ENCODE data around the gene NCOA5.
A peak's percentile ranks its signal among the peaks of the same experiment; 100 is the strongest.

The NCOA5 gene

DNA sequence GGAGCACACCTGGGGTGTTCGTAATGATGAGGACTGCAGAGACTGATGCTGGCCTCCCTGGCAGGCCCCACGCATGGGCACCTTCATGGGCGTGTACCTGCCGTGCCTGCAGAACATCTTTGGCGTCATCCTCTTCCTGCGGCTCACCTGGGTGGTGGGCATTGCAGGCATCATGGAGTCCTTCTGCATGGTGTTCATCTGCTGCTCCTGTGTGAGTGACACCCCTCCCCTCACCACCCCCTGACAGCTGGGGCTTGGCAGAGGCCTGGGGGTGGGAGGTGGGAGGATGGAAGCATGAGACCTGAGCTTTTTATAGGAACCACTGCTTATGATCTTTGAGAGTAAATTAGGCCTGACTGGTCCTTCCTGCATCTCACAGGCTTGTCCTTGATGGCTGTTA is 54.0 kb downstream of the NCOA5 start:
- no peak for DNase-seq (ENCODE audit: low read depth)

DNA sequence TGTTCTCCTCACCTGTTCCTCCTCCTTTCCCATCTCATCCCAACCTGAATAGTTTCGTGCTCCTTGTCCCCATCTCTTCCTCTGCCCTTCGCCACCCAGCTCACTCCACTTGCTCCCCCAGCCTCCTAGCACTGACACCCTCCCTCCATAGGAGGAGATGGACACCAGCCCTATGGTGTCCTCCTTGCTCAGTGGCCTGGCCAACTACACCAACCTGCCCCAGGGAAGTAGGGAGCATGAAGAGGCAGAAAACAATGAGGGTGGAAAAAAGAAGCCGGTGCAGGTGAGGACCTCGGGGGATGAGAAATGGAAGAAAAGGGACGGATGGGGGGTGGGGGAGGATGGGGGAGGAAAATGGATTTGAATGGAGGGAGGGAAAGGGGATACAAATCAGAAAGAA is 54.5 kb downstream of the NCOA5 start:
- DNase-seq (ENCODE audit: low read depth): no peak

DNA sequence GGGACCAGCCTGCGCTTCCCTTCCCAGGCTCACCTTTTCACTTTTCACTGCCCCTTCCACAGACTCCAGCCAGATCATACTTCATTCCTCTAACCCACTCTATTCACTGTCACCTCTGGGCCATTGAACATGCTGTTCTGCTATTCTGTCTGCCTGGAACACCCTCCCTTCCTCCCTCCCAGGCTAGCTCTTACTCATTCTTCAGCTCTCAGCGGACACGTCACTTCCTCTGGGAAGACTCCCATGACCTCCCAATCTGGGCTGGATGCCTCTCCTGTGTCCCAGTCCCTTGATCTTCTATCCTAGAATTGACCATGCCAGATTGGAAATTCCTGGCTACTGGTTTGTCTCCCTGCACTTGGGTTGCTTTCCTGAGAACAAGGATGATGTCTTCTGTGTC is 55.7 kb downstream of the NCOA5 start:
- DNase-seq (ENCODE audit: low read depth): no peak

DNA sequence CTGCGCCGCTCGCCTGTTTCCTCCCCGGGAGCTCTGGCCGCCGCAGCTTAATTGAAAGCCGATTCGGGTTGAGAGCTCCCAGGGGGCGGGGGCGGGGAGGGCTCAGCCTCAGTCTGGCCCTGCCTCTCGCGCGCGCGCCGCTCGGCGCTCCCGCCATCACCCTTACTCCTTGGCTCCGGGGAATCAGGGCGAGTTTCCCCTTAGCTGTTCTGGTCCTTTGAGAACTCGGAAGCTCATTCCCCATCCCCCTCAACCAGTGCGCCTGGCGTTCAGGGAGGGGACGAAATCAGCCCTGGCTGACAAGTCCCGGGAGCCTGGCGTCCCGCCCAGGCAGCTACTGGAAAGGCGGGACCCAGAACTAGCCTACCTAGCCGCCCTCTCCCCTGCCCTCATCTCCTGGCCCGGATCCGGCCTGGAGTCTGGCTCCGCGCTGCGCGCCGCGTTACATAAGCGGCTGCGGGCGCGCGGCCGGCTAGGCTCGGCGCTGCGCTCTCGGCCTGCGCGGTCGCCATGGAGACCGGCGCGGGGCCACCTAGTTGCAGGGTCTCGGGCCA is 58.0 kb downstream of the NCOA5 start:
- DNase-seq (ENCODE audit: low read depth): no peak

DNA sequence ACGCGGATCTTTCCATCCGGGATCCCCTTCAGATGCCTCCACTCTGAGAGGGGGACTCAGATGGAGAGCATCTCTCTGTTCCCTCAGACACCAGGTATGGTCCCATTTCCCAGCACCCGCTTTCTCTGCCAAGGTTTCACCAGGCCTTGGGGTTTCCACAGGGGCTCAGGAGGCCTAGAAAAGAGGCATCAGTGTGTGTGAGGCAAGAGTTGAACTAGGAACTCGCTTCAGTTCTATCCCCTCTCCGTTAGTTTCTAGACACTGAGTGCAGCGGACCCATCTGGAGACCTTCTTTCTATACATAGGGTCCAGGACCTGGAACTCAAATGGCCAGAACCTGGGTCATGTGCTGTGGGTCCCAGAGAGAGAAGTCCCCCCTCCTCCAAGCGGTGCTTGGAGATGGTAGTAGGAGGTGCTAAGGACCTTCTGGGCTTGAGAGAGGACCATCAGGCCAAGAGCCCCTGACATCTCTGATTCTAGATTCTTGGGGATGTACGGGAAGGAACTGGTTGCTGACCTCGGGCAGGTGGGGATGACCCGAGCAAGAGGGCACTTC is 58.7 kb downstream of the NCOA5 start:
- DNase-seq (ENCODE audit: low read depth): no peak

DNA sequence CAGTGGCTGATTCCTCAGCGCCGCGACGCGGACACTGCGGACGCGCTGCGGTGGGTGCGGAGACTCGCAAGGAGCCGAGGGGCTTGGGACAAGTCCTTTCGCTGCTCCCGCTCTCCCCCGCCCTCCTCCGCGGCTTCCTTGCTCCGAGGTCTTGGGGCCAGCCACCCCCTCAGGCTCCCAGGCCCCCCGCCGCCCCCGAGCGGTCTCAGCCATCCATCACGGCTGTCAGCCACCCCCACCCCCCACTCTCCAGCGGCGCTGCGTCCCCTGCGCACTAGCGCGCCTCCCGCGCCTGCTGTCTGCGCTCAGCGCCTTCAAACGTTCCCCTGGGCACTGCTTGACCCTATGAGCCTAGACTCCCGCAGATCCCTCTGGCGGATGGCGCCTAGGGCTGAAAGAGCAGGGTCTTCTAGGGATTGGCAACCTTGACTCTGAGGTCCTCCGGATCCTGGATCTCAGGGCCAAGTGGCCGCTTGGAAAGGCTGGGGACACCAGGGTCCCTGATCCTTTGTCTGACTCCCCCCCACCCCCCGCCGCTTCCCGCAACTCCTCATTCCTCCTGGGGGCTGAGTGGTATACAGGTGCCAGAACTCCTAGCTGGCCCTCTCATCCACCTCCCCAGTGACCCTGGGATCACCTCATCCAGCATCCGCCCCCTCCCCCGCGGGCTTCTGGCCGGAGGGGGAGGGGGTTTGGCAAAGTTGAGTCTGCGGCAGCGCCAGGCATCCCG is 59.3 kb downstream of the NCOA5 start:
- DNase-seq (ENCODE audit: low read depth): no peak

DNA sequence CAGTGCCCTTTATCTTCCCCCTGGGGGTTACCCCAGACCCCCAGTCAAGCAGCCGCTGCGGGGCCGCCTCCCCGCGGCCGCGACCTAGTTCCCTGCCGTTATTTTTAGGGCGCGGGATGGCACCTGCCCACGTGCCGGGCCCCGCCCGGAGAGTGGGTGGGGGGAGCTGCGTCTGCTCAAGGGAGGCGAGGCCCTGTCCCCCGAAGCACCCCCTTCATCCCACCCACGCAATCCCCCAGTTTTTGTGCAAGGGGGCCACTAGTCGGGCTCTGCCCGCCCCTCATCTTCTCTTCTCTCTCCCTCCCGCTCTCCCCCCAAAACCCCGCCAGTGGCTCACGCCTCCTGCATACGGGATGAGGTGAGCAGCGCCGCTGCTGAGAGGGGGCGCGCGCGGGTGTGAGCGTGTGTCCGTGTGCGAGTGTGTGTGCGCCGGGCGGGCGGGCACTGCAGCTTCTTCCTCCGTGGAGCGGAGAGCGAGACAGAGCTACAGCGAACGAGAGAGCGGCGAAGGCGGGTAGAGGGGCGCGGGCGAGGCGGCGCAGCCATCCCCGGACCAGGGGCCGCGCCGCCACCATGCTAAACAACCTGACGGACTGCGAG is 60.9 kb downstream of the NCOA5 start, which contains the start of gene SLC12A5:
SLC12A5 (plus strand) TSS at position 444 of the 600 bp plus-strand sequence; CDS start at position 574, 130 bp downstream.
- no peak for DNase-seq (ENCODE audit: low read depth)

DNA sequence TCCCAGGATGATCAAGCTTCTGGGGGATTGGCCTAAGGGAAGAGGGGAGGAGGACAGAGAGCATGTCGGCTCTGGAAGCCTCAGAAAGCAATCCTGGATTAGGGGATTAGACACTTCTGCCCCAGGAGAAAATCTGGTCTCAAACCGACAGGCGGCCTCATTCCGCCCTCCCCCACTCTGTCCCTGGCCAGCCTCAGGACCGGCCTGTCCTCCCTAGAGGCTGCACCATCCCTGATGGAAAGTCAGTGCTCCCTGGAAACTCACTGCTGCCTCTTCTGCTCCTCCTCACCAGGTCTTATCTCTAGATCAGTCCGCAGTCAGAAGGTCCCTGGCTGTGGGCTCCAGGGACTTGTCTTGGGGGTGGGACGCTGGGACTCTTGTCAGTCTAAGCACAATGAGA is 61.7 kb downstream of the NCOA5 start:
- no peak for DNase-seq (ENCODE audit: low read depth)

DNA sequence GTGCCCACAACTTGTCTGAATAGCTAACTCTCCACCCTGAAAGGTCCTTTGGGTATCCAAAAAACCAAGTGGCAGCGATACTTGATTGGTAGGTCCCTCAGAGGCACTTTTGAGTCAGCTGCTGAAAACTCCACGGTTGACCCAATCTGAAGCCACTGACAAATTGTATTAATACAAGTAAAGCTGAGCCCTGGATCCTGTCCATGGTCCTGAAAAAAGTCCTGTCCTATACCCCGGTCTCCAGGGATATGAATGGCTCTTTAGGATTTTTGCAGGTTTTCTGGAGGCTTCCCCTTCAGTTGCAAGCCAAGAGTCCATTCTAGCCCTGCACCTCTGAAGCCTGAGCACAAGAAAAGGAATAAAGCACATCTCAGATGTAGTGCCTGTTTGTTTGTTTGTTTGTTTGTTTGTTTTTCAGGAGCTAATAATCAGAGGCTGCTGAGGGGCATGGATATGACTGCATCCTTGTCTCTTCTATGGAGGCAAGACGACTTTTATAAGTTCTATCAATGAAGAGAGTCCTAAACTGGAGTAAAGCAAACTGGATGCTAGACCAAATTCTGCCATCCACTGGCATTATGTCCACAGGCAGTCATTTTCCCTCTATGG is 62.4 kb downstream of the NCOA5 start:
- DNase-seq (ENCODE audit: low read depth): no peak

DNA sequence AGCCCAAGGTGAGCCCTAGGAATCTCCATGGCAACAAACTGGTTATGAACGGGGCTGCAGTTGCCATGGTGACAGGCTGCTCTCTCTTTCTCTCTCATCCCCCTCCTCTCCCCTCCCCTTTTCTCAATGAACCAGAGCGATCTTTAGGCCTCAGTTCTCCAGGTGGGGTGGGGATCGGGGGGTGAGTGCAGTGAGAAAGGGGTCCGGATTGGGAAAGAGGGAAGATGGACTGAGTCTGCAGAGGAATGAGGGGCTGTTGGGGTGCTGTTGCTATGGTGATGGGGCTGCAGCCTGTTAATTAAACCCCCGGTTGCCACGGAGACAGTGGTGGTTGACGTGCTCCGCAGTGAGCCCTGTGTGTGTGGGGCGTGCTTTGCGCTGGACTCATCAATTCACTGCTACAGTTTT is 64.4 kb downstream of the NCOA5 start:
- no peak for DNase-seq (ENCODE audit: low read depth)

DNA sequence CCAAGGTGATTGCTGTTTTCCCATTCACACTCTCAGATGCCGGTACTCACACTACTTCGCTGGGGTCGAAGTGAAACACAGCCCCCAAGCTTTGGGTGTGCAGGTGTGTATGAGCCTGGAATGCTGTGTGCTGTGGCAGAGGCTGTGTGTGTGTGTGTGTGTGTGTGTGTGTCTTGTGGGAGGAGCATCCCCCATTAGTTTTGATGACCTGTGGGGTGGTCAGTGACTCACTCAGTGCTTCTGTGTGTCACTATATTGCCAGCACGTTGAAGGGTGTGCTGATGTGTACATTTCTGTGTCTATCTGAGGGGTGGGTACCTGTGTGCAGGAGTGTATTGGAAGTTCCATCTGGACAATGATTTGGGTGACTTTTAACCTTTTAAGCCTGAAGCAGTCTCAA is 65.8 kb downstream of the NCOA5 start:
- DNase-seq (ENCODE audit: low read depth): no peak

DNA sequence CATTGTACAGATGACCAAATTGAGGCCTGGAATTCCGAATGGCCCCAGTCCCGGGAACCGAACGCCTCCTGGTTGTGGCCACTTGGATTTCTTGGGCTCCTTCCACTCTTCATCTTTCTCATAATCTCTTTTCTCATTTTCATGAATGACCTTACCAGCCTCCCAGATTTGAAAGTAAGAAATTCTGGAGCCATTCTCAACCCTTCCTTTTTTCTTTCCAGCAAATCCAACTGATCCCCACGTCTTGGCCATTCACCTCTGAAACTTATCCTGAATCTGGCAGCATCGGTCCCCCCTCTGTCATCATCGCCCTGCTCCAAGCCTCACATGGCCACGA is 66.6 kb downstream of the NCOA5 start:
- DNase-seq (ENCODE audit: low read depth): no peak

DNA sequence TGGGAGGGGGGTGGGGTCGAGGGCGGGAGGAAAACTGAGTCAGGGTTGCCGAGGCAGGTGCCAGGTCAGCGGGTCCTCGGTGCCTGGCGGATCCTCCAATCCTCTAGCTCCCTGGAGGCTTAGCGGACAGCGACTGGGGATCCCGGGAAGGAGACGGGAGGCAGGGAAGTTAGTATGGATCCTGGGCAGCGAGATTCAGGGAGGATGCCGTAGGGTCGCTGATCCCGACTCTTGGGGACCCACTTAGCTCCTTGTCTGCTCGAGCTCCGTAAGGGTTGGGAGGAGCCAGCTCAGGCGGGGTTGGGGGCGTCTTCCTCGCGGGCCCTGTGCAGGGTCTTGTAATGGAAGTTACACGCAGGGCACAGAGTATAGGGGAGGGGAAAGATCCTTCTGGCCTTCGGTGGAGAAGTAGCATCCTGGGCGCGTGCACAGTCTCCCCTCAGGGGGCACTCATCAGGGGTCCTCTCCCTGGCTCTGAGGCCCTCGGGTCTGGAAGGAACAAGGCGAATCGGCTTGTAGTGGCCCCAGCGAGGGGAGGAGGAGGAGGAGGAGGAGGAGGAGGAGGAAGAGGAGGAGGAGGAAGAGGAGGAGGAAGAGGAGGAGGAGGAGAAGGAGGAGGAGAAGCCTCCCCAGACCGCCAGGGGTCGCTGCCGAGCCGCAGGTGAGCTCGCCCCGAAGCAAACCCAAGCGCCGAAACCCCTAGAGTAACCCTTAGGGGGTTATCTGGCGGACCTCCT is 67.2 kb downstream of the NCOA5 start:
- DNase-seq (ENCODE audit: low read depth): peak; percentile 59

DNA sequence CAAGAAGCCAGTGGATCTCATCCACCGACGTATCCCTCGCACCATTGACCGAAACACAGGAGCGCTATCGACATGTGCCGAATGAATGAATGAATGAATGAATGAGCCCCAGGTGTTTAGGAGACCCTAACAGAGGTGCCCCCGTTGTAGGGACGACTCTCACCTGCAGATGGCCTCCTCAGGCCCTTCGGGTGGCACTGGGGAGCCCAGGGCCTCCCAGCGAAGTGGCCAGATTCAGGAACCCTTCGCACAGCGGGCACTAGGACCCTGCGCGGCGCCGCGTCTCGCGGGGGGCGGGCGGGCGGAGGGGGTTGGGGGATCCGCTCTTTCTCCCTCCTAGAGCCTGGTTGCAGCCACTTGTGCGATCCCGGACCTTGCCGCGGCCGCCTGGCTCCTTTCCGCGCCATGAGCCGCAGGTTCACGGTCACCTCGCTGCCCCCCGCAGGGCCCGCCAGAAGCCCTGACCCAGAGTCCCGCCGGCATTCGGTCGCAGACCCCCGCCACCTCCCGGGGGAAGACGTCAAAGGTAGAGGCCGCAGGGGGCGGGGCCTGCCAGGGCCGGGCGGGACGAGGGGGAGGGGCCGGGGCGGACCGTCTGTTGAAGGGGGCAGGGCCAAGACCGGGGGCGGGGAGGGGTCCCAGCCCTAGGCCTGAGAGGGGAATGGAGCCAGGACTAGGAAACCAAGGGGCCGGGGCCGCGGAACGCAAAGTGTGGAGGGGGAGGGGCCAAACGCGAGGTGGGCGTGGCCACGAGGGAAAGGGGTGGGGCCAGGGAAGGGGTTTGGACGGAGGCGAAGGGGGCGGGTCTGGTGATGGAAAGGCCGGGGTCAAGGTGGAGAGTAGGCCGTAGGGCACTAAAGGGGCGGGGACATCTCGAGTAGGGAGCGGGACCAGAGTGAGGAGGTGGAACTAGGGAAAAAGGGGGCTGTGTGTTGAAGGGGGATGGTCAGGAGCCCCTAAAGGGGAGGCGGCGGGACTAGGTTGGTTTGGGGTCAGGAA is 68.1 kb downstream of the NCOA5 start:
- DNase-seq (ENCODE audit: low read depth): no peak

DNA sequence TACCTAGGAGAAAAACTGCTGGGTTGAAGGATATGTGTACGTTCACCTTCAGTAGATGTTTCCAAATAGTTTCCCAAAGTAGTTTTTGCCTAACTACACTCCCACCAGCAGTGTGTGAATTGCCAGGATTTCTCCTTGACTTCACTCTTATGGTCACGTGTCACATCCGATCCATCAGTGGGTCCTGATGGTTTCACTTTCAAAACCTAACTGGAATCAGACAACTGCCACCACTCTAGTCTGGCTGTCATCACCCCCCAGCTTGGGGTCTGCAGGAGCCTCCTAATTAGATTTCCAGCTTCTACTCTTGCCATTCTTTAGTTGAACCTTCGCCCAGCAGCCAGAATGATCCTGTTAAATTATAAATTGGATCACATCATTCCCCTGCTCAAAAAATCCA is 69.2 kb downstream of the NCOA5 start:
- DNase-seq (ENCODE audit: low read depth): no peak

DNA sequence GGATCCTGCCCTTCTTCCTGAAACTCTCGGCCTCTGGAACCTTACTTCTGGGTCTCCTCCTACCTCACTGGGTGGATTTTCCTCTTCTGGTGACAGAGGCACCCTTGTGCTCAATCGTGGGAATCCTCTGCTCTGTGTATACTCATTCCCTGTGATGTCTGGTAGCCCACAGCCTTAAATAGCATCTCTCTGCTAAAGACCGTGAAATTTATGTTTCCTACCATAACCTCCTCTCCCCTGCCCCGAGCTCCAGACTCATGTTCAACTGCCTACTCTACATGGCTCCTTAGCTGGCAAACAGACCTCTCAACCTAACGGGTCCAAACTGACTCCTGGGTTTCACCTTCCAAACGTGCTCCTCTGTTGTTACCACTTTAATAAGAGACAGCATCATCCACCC is 71.2 kb downstream of the NCOA5 start:
- DNase-seq (ENCODE audit: low read depth): no peak

DNA sequence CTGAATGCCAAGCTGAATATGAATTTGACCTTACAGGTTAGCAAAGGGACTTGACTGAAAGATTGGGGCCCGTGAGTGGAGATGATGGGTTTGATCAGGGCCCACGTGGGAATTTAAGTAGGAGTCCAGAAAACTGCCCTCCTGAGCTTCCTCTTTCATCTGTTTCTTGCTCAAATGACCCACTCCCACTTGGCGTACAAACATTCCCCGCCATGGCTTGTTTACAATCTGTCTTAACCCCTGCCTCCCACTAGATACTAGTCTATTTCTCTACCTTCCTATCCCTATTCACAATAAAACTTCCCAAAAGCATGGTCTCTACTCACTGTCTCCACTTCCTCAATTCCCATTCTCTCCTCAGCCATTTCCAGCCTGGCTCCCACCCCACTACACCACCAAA is 71.7 kb downstream of the NCOA5 start:
- DNase-seq (ENCODE audit: low read depth): no peak

DNA sequence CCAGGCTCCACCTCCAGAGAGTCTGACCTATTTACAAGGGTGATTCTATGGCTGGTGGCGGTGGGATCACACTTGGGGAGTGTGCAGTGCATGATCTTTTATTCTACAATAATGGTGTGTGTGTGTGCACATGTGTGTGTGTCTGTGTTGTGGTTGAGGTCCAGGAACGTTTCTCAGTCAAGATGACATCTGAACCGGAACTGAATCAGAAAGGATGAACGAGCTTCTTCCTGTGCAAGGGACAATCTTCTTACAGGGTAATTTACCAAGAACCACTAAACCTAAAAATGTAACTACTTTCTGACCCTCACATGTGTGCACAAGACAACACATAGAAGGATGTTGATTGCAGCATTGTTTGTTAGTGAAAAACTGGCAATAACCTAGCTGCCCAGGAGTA is 72.5 kb downstream of the NCOA5 start:
- no peak for DNase-seq (ENCODE audit: low read depth)

DNA sequence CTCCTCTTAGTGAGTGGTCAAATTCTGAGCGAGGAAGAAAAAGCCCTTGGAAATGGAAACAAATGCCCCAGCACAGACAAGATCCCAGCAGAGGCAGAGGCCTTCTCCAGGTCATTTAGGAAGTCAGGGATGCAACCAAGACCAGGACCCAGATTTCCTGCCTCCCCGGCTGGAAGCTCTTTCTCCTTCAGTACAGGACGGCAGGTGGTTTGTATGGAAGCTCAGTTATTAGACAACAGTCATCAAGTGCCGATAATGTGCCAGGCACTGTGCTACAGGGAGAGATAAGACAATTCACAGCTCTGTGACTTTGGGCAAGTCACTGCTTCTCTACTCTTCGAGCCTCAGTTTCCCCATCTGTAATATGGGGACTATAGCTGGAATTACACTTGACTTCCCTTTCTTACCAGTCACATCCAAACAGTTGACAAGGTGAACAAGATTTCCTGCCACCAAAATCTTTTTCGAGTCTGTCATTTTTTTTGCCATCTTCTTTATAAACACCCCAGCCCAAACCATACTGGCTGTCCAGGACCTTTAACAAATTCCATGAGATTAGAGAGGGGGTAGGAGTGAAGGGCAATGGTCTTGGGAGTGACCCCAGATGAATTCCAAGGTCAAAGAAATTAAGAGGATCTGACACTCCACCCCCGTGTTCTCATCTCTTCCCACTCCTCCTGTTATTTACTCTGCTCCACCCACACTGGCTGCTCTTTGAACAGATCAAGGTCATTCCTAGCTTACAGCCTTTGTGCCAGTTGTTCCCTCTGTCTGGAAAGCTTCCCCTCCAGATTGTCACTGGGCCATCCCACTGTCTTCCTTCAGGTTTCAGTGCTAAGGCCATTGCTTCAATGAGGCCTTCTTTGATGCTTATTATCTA is 75.0 kb downstream of the NCOA5 start:
- no peak for DNase-seq (ENCODE audit: low read depth)
